CD4-positive, CD25-positive, alpha-beta regulatory T cell (primary cell): Measurements from ENCODE around the gene IKZF3. TPM values are rescaled to one million over a fixed set of nuclear protein-coding genes. Genes with fewer than 3 reads are reported as not detected.

Source experiments
- ATAC-seq, 2 donors: fragments of 150-1000 bp; cut with Tn5 transposase; one replicate each; pipeline ENCODE4 v1.10.0; 2021; ENCODE audit warnings: low read depth in 2 of 2, moderate number of reproducible peaks in 2 of 2, moderate library complexity in 1 of 2
- DNase-seq, 3 donors: peaks; one replicate each; pipeline versions ENCODE4 v3.0.0 to v3.0.0-alpha.2; 2012 to 2022; ENCODE audit warnings: mixed read lengths in 1 of 3
- H3K27ac ChIP-seq: one replicate; pipeline ENCODE4 v1.7.0; 2013; ENCODE audit warnings: mild to moderate bottlenecking, low read length; ENCODE audit not compliant: insufficient read depth, poor library complexity, severe bottlenecking
- H3K27me3 ChIP-seq: one replicate; pipeline ENCODE4 v1.7.0; 2013; ENCODE audit warnings: low read length; ENCODE audit not compliant: control insufficient read depth, insufficient read depth
- H3K36me3 ChIP-seq: one replicate; pipeline ENCODE4 v1.7.0; 2013; ENCODE audit warnings: mild to moderate bottlenecking, low read length, moderate library complexity; ENCODE audit not compliant: control insufficient read depth, insufficient read depth
- H3K4me1 ChIP-seq: 2 replicates; pipeline ENCODE4 v1.7.0; 2013; ENCODE audit warnings: mild to moderate bottlenecking, low read length; ENCODE audit not compliant: insufficient read depth, control insufficient read depth, poor library complexity, severe bottlenecking
- H3K4me3 ChIP-seq: one replicate; pipeline ENCODE4 v1.7.0; 2013; ENCODE audit warnings: low read depth, mild to moderate bottlenecking, low read length, moderate library complexity
- H3K9me3 ChIP-seq, 2 experiments: 1 replicate in 1 of 2; 2 replicates in 1 of 2; pipeline ENCODE4 v1.7.0; 2013; ENCODE audit warnings: low read length in 2 of 2, mild to moderate bottlenecking in 1 of 2, moderate library complexity in 1 of 2; ENCODE audit not compliant: control insufficient read depth in 2 of 2
- H3K27ac Mint-ChIP-seq, 3 donors: one replicate each; pipeline ENCODE4 v1.8.0; 2020 to 2022; ENCODE audit warnings: mild to moderate bottlenecking in 3 of 3, mixed read lengths in 3 of 3, moderate library complexity in 2 of 3
- H3K27me3 Mint-ChIP-seq: one replicate; pipeline ENCODE4 v1.8.0; 2022; ENCODE audit warnings: mild to moderate bottlenecking, mixed read lengths
- H3K36me3 Mint-ChIP-seq: one replicate; pipeline ENCODE4 v1.8.0; 2020; ENCODE audit warnings: mixed read lengths
- H3K4me1 Mint-ChIP-seq, 4 donors: one replicate each; pipeline ENCODE4 v1.8.0; 2020 to 2022; ENCODE audit warnings: mixed read lengths in 4 of 4, mild to moderate bottlenecking in 1 of 4
- H3K4me3 Mint-ChIP-seq, 4 donors: one replicate each; pipeline ENCODE4 v1.8.0; 2020 to 2022; ENCODE audit warnings: mild to moderate bottlenecking in 4 of 4, mixed read lengths in 4 of 4, moderate library complexity in 3 of 4
- H3K9me3 Mint-ChIP-seq, 7 donors: one replicate each; pipeline ENCODE4 v1.8.0; 2020 to 2022; ENCODE audit warnings: mixed read lengths in 7 of 7, mild to moderate bottlenecking in 3 of 7, moderate library complexity in 2 of 7
- polyA plus RNA-seq, 4 donors: library from polyadenylated mRNA; unstranded; fragments of 300-500 nt; fragmentation: Illumina TruSeq; gene quantifications; one replicate each; pipeline ENCODE4 v1.2.3, GENCODE V29; 2021
- total RNA-seq: library from RNA; stranded (reverse); gene quantifications from one replicate; pipeline ENCODE4 v1.2.3, GENCODE V29; 2022

IKZF3 gene
- total and polyA plus RNA-seq, 5 donors from 2014 or later = 30.4 to 146 (median 36.4) TPM

DNA sequence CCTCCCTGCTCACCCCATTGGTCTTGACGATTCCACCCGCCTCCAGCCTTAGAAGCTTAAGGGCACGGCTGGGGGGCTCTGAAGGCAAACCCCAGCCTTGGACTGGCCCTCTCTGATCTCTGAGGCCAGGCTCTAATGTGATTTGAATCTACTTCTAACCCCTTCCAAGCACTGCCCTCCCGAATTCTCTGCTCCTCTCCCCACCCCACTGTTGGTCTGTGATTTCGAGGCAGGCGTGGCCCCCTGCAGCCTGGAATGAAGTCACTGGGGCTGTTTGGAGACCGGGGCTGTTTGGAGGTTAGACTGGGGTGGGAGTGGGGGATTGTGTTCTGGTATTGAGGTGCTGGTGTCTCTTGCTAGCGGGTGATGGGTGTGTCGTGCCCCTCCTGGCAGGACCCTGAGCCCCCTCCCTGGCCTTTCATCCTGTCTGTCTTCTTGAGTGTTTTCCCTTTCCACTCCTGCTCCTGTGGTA, 124.2 kb downstream of the IKZF3 start:
- no peaks in the 10 kb centered on the region for H3K36me3 Mint-ChIP-seq
- peak overlapping the region in 1 of 3 donors; percentile 62 for H3K27ac Mint-ChIP-seq
- Histone ChIP-seq H3K9me3 (no peaks in the 10 kb centered on the region), H3K27me3 (no peaks in the 10 kb centered on the region), H3K4me1 (peaks cover 16% of the 10 kb centered on the region), H3K4me3 (no peak overlapping the region), H3K27ac (no peak overlapping the region), H3K36me3 (no peaks in the 10 kb centered on the region)
- H3K4me3 Mint-ChIP-seq = peak overlapping the region in 1 of 4 donors; percentile 25
- H3K4me1 Mint-ChIP-seq = peaks cover 0 to 22% (median 4%) of the 10 kb centered on the region in 4 donors
- DNase-seq (no peak), ATAC-seq (no peak)
- peaks cover 44% of the 10 kb centered on the region for H3K27me3 Mint-ChIP-seq
- H3K9me3 Mint-ChIP-seq = peaks cover 0 to 1% (median 0%) of the 10 kb centered on the region in 7 donors

DNA sequence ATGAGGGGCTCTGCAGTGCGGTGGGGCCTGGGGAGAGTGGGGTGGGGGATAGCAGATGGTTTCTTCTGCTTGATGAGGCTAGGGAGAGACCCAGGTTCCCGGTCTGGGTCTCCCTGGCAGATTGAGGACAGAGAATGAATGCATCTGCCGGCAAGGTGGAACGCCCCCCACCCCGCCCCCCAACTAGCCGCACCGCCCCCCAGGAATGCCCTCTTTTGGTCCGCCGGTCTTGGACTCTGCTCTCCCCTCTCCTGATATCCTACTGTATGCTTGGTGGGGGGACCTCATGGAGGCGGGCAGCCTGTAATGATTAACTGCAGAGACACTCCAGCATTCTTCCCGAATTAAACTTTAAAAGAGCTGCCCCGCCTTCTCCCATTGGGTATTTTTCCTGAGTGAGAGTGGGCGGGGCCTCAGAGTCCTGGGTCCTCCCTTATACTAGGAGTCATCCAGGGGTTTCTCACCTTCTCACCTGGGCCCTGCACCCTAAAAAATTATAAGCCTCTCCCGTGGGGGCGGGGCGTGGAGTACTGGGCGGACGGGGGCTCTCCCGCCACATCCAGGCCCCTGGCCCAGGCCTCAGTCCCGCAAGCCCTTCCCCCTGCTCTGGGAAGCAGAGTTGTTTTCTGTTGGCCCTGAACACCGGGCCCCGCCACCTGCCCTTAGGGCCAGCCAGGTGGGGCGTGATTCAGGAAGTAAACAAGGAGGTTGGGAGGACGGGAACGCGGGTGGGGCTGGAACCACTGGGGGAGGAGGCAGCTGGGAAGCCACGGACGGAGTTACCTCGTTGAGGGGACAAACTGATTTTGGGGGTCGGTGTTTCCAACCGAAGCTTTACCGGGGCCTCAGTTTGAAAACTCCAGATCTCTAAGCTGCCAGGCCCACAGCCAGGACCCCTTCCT, 124.9 kb downstream of the IKZF3 start:
- Mint-ChIP-seq H3K4me1 (peaks cover 0 to 22% (median 4%) of the 10 kb centered on the region in 4 donors), H3K27me3 (peaks cover 41% of the 10 kb centered on the region), H3K27ac (peak overlapping the region in 1 of 3 donors; percentile 33), H3K36me3 (no peaks in the 10 kb centered on the region), H3K4me3 (peak overlapping the region in 2 of 4 donors; percentile 25 to 54), H3K9me3 (peaks cover 0 to 1% (median 0%) of the 10 kb centered on the region in 7 donors)
- Histone ChIP-seq H3K36me3 (no peaks in the 10 kb centered on the region), H3K9me3 (no peaks in the 10 kb centered on the region), H3K27me3 (no peaks in the 10 kb centered on the region), H3K27ac (no peak overlapping the region), H3K4me1 (peaks cover 16% of the 10 kb centered on the region), H3K4me3 (no peak overlapping the region)
- no peak for ATAC-seq
- no peak for DNase-seq

DNA sequence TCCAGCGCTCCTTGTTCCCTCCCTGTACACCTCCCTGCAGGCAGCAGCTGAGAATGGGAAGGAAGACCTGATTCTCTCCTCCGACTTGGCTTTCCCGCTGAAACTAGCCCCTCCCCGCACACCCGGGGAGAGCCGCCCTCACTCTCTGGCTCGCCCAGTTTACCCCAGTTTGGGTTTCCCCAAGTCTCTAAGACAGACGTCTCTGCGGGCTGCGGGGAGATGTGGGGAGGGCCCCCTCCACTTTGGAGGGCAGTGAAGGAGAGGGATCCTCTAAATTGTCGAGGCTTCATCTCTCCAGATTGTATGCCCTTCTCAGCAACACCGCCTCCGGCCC, 125.6 kb downstream of the IKZF3 start:
- H3K4me3 Mint-ChIP-seq = peak overlapping the region in 3 of 4 donors; percentile 54 to 85 (median 57)

DNA sequence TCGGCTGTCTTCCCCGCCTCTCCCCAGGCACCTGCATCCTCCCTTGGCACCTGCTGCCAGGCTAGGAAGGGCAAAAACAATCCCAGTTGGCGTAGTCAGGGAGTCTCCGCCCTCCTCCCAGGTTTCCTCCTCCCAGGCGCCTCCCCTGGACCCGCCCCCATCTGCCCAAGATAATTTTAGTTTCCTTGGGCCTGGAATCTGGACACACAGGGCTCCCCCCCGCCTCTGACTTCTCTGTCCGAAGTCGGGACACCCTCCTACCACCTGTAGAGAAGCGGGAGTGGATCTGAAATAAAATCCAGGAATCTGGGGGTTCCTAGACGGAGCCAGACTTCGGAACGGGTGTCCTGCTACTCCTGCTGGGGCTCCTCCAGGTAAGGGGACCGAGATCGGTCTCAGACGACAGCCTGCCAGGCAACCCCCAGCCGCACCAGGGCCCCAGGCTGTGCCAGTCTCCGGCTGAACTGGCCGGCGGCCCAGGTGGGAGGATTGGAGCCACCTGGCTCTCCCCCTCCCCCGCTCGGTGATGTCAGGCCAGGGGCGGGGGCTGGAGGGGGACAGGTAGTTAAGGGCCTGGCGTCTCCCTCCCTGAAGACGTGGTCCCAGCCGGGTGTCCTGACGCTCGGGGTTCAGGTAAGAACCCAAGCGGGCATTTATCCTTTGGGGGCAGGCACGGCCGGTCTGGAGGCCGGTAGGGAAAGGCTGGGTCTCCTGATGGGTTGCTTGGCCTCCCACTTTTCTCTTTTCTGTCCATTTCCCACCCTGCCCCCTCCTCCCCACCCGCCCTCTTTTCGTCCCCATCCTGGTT, 126.1 kb downstream of the IKZF3 start, which contains the start of gene GRB7:
Gene GRB7 (plus strand): TSS at position 179 of the 808 bp plus-strand sequence. CDS start 4,364 bp downstream, outside the sequence.
- H3K27ac ChIP-seq = no peak within 1 kb of the TSS
- no peaks in the 10 kb centered on the region for H3K27me3 ChIP-seq
- Mint-ChIP-seq H3K9me3 (peaks cover 0 to 1% (median 0%) of the 10 kb centered on the region in 7 donors), H3K27me3 (peaks cover 38% of the 10 kb centered on the region), H3K4me1 (peaks cover 0 to 22% (median 4%) of the 10 kb centered on the region in 4 donors), H3K27ac (peak within 1 kb of the TSS in 1 of 3 donors; percentile 38), H3K4me3 (peak within 1 kb of the TSS; percentile 12 to 85 (median 59)), H3K36me3 (no peaks in the 10 kb centered on the region)
- no peak within 1 kb of the TSS for H3K4me3 ChIP-seq
- no peak for DNase-seq
- no peaks in the 10 kb centered on the region for H3K36me3 ChIP-seq
- ATAC-seq = no peak
- H3K9me3 ChIP-seq = no peaks in the 10 kb centered on the region
- H3K4me1 ChIP-seq = peaks cover 16% of the 10 kb centered on the region

More for the DNA sequence above, 125.6 kb downstream of the IKZF3 start:
- ATAC-seq (peak; percentile 67 to 72), DNase-seq (peak; percentile 37 to 39 (median 38))
- Histone ChIP-seq H3K4me3 (no peak overlapping the region), H3K27me3 (no peaks in the 10 kb centered on the region), H3K9me3 (no peaks in the 10 kb centered on the region), H3K36me3 (no peaks in the 10 kb centered on the region), H3K4me1 (peaks cover 16% of the 10 kb centered on the region), H3K27ac (no peak overlapping the region)
- Mint-ChIP-seq H3K4me1 (peaks cover 0 to 22% (median 4%) of the 10 kb centered on the region in 4 donors), H3K36me3 (no peaks in the 10 kb centered on the region), H3K27ac (no peak overlapping the region), H3K9me3 (peaks cover 0 to 1% (median 0%) of the 10 kb centered on the region in 7 donors), H3K27me3 (peaks cover 38% of the 10 kb centered on the region)

DNA sequence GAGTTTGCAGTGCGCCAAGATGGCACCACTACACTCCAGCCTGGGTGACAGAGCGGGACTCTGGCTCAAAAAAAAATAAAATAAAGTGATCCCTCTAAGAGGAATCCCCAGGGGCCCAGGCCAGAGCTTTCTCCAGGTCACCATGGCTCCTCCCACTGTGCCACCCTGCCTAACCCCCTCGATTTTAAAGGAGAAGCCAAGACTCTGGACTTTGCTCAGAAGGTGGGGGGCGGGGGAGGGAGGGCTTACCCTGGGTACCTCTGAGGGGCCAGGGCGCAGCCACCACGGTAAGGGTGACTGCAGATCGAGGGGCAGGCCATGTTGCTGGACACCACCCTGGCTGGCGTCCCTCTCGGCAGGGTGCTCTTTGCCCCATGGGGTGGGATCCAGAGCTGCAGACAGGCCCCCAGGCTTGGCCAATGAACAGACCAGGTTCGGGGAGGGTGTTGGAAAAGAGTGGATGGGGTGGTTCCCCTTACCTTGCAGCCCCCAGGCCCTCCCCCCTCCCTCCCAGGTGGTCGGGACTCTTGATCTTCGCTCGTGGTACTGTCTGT, 126.8 kb downstream of the IKZF3 start:
- H3K36me3 Mint-ChIP-seq = no peaks in the 10 kb centered on the region
- no peaks in the 10 kb centered on the region for H3K27me3 ChIP-seq
- ATAC-seq (no peak), DNase-seq (no peak)
- no peaks in the 10 kb centered on the region for H3K9me3 ChIP-seq
- H3K27ac Mint-ChIP-seq = no peak overlapping the region
- H3K4me1 ChIP-seq = peaks cover 16% of the 10 kb centered on the region
- H3K27me3 Mint-ChIP-seq = peaks cover 38% of the 10 kb centered on the region
- no peak overlapping the region for H3K27ac ChIP-seq
- H3K4me3 Mint-ChIP-seq = no peak overlapping the region
- H3K36me3 ChIP-seq = no peaks in the 10 kb centered on the region
- H3K9me3 Mint-ChIP-seq = peaks cover 0 to 1% (median 0%) of the 10 kb centered on the region in 7 donors
- no peak overlapping the region for H3K4me3 ChIP-seq
- peaks cover 0 to 22% (median 4%) of the 10 kb centered on the region in 4 donors for H3K4me1 Mint-ChIP-seq

DNA sequence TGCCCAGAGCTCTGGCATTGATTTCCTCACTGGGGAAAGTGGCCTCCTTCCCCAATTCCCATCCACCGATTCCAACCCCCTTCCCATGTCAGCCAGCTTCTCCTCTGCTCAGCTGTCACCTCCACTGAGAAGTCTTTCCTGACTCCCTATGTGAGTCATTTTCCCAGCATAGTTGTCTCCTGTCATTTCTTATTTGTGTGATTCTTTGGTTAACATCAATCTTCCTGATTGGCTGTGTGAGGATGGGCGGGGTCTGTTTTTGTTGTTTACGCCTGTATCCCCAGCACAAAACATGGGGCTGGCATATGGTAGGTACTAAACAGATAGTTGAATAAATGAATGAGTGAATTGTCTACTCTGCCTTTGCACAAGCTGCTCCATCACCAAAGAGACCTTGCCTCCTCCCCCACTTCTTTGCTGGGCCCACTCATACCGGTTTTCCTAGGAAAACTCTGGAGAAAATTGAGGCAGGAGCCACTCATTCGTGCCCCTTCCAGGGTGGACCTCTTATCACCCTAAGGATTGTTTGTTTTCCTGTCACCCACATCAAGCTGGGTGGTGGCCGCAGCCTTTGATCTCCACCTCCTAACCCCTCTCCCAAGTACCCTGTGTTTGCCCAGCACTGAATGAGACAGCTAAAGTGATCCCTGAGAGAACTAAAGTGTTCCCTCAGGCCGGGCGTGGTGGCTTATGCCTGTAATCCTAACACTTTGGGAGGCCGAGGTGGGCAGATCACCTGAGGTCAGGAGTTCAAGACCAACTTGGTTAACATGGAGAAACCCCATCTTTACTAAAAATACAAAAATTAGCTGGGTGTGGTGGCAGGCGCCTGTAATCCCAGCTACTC, 127.6 kb downstream of the IKZF3 start:
- Histone ChIP-seq H3K27me3 (no peaks in the 10 kb centered on the region), H3K27ac (no peak overlapping the region), H3K9me3 (no peaks in the 10 kb centered on the region), H3K4me3 (no peak overlapping the region), H3K4me1 (peaks cover 16% of the 10 kb centered on the region), H3K36me3 (no peaks in the 10 kb centered on the region)
- DNase-seq (no peak), ATAC-seq (no peak)
- Mint-ChIP-seq H3K36me3 (no peaks in the 10 kb centered on the region), H3K9me3 (peaks cover 0 to 1% (median 0%) of the 10 kb centered on the region in 7 donors), H3K4me3 (peak overlapping the region in 1 of 4 donors; percentile 12), H3K27me3 (peaks cover 37% of the 10 kb centered on the region), H3K27ac (peak overlapping the region in 1 of 3 donors; percentile 38), H3K4me1 (peaks cover 0 to 22% (median 4%) of the 10 kb centered on the region in 4 donors)
